GM12874 (cell line): ENCODE data around the gene PLCB1.

Source experiments
- TF ChIP-seq, protein P1 (sequence below): IDR thresholded peaks from 2 replicates; pipeline ENCODE4 v1.5.1; 2011; ENCODE audit warnings: low read depth, mild to moderate bottlenecking, control low read depth, low read length, moderate library complexity; ENCODE audit not compliant: insufficient read depth

Gene PLCB1

GRCh38 chr20:8226106-8226505 lies 94.0 kb downstream of the PLCB1 start:
- TF ChIP-seq, protein P1, sequence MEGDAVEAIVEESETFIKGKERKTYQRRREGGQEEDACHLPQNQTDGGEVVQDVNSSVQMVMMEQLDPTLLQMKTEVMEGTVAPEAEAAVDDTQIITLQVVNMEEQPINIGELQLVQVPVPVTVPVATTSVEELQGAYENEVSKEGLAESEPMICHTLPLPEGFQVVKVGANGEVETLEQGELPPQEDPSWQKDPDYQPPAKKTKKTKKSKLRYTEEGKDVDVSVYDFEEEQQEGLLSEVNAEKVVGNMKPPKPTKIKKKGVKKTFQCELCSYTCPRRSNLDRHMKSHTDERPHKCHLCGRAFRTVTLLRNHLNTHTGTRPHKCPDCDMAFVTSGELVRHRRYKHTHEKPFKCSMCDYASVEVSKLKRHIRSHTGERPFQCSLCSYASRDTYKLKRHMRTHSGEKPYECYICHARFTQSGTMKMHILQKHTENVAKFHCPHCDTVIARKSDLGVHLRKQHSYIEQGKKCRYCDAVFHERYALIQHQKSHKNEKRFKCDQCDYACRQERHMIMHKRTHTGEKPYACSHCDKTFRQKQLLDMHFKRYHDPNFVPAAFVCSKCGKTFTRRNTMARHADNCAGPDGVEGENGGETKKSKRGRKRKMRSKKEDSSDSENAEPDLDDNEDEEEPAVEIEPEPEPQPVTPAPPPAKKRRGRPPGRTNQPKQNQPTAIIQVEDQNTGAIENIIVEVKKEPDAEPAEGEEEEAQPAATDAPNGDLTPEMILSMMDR = no peak

DNA sequence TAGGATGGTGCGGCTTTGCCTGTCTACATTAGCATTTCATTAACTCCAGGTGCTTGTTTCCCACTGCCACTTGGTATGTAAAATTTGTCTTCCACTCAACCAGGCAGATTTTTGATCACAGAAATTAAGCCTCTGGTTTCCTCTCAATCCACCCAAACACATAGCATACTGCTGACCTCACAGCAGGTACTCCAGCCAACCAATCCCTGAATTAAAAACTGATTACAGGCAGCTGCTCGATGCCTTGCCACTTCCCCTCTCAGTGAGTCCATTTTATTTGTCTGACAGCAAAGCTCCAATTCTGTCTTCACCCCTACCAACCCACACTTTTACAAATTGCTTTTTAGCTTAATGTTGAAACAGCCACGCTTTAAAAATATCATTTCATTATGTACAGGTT lies 95.2 kb downstream of the PLCB1 start:
- TF ChIP-seq, protein P1 = no peak

GRCh38 chr20:8228315-8228714 lies 96.2 kb downstream of the PLCB1 start:
- TF ChIP-seq, protein P1 = no peak

GRCh38 chr20:8229090-8229489 lies 97.0 kb downstream of the PLCB1 start:
- TF ChIP-seq, protein P1 = no peak

- TF ChIP-seq, protein P1 = no peak
Observed at GRCh38 chr20:8231038-8231437, 99.0 kb downstream of the PLCB1 start.

GRCh38 chr20:8232332-8232731 lies 100.3 kb downstream of the PLCB1 start:
- TF ChIP-seq, protein P1 = no peak

- TF ChIP-seq, protein P1 = no peak
Observed at GRCh38 chr20:8234580-8234979, 102.5 kb downstream of the PLCB1 start.

GRCh38 chr20:8242066-8242465 lies 110.0 kb downstream of the PLCB1 start:
- TF ChIP-seq, protein P1 = no peak
